Measurements from ENCODE around the gene MRNIP.
A peak's percentile ranks its signal among the peaks of the same experiment; 100 is the strongest.

The MRNIP gene

DNA sequence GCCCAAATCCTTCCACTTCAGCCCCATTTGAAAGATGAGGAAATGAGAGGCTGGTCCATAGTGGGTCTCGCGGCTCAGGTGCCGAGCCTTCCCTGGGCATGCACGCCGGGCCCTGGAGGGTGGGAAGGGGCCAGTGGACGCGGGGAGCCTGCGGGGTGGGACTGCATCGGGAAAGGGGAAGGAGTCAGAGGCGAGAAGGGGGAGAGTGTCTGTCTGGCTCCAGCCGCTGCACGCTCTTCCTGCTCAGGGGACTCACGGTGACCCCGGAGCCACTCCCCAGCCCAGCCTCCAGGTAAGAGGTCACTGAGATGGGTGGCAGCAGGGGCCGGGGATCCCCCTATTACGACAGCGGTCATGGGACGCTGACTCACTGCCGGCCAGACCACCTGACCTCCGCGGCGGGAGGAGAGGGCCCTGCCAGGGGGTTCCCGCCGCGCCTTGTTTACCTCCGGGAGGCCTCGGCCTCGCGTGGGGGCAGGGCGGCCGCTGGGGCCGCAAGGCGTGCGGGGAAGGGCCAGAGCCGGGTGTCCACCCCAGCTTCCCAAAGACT, 39.8 kb downstream of the MRNIP start:
- H3K9me3 ChIP-seq (ENCODE audit: insufficient read depth, low read length) = no peaks in the 10 kb centered on the region
- no peaks in the 10 kb centered on the region for H3K27me3 ChIP-seq (ENCODE audit: low read length)
- H4K20me1 ChIP-seq (ENCODE audit: low read depth, low read length) = peaks cover 6% of the 10 kb centered on the region
- peak overlapping the region; percentile 23 for H2AFZ ChIP-seq (ENCODE audit: low read depth, low read length, severe bottlenecking)
- H3K36me3 ChIP-seq (ENCODE audit: low read length) = no peaks in the 10 kb centered on the region
- peak overlapping the region; percentile 56 for H3K9ac ChIP-seq (ENCODE audit: low read length)
- peaks cover 11% of the 10 kb centered on the region; the same call in 1 of the 2 replicates for H3F3A ChIP-seq (ENCODE audit: insufficient read depth)
- peak overlapping the region; percentile 76 for H3K4me2 ChIP-seq (ENCODE audit: low read depth, low read length, poor library complexity, severe bottlenecking)
- peak overlapping the region; percentile 44 for H3K4me3 ChIP-seq (ENCODE audit: insufficient read depth, low read length, poor library complexity, severe bottlenecking)
- peaks cover 12% of the 10 kb centered on the region for H3K79me2 ChIP-seq (ENCODE audit: insufficient read depth, low read length)
- no peaks in the 10 kb centered on the region for H3K9me2 ChIP-seq (replicated peaks; ENCODE audit: insufficient read depth, low read length)
- TF ChIP-seq EZH2phosphoT487 (conservative IDR thresholded peaks at IDR 0.05; ENCODE audit: low read length) = no peak
- TF ChIP-seq, protein P1, sequence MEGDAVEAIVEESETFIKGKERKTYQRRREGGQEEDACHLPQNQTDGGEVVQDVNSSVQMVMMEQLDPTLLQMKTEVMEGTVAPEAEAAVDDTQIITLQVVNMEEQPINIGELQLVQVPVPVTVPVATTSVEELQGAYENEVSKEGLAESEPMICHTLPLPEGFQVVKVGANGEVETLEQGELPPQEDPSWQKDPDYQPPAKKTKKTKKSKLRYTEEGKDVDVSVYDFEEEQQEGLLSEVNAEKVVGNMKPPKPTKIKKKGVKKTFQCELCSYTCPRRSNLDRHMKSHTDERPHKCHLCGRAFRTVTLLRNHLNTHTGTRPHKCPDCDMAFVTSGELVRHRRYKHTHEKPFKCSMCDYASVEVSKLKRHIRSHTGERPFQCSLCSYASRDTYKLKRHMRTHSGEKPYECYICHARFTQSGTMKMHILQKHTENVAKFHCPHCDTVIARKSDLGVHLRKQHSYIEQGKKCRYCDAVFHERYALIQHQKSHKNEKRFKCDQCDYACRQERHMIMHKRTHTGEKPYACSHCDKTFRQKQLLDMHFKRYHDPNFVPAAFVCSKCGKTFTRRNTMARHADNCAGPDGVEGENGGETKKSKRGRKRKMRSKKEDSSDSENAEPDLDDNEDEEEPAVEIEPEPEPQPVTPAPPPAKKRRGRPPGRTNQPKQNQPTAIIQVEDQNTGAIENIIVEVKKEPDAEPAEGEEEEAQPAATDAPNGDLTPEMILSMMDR (IDR thresholded peaks at IDR 0.05; ENCODE audit: insufficient read depth, low read length, poor library complexity, severe bottlenecking) = no peak
- peak overlapping the region; percentile 68 for H3K27ac ChIP-seq (ENCODE audit: low read depth, low read length)

DNA sequence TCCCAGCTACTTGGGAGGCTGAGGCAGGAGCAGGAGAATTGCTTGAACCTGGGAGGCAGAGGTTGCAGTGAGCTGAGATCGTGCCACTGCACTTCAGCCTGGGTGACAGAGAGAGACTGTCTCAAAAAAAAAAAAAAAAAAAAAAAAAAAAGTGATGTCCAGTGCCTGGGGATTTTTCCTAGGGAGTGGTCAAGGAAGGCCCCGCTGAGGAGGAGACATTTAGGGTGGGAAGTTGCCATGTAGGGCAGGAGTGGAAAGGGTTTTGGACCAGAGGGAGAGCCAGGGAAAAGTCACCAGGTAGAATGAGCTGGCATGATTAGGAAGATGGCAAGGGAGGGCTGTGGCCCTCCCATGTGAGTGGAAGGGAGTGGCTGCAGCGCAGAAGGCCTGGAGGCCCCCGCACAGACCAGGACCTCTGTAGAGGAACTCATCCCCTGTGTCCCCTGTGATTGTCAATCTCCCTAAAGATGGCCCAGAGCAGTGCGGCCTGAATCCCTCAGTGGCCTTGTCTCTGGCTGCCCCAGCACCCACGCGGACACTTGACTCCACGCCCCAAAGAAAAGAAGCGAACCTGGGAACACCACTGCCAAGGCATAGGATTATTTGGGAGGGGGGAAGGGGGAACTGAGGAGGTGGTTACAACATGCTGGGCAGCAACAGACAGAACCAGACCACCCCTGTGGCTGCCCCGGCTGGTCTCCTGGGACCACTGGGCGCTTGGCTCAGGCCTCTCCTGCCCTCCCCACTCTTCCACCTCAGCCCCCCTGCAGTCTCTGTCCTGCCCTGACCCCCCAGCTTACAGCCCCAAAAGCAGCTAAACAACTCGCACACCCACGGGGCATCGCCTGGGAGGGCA, 40.5 kb downstream of the MRNIP start:
- Histone ChIP-seq H3K79me2 (ENCODE audit: insufficient read depth, low read length) (peaks cover 12% of the 10 kb centered on the region), H3K27ac (ENCODE audit: low read depth, low read length) (peak overlapping the region; percentile 57), H3K9ac (ENCODE audit: low read length) (peak overlapping the region; percentile 56), H3K27me3 (ENCODE audit: low read length) (no peaks in the 10 kb centered on the region), H3K9me2 (replicated peaks; ENCODE audit: insufficient read depth, low read length) (no peaks in the 10 kb centered on the region), H3K36me3 (ENCODE audit: low read length) (no peaks in the 10 kb centered on the region), H3F3A (ENCODE audit: insufficient read depth) (peaks cover 15% of the 10 kb centered on the region; the same call in 1 of the 2 replicates), H3K9me3 (ENCODE audit: insufficient read depth, low read length) (no peaks in the 10 kb centered on the region), H3K4me2 (ENCODE audit: low read depth, low read length, poor library complexity, severe bottlenecking) (peak overlapping the region; percentile 76), H3K4me3 (ENCODE audit: insufficient read depth, low read length, poor library complexity, severe bottlenecking) (peak overlapping the region; percentile 44), H2AFZ (ENCODE audit: low read depth, low read length, severe bottlenecking) (peak overlapping the region; percentile 23), H4K20me1 (ENCODE audit: low read depth, low read length) (peaks cover 6% of the 10 kb centered on the region)
- TF ChIP-seq, protein P1 (IDR thresholded peaks at IDR 0.05; ENCODE audit: insufficient read depth, low read length, poor library complexity, severe bottlenecking) = no peak
- no peak for TF ChIP-seq EZH2phosphoT487 (conservative IDR thresholded peaks at IDR 0.05; ENCODE audit: low read length)

- H4K20me1 ChIP-seq (ENCODE audit: low read depth, low read length) = peaks cover 6% of the 10 kb centered on the region
- no peak overlapping the region for H3K9ac ChIP-seq (ENCODE audit: low read length)
- peaks cover 7% of the 10 kb centered on the region for H3K79me2 ChIP-seq (ENCODE audit: insufficient read depth, low read length)
- H3K4me3 ChIP-seq (ENCODE audit: insufficient read depth, low read length, poor library complexity, severe bottlenecking) = no peak overlapping the region
- no peak overlapping the region for H3K4me2 ChIP-seq (ENCODE audit: low read depth, low read length, poor library complexity, severe bottlenecking)
- H3K9me3 ChIP-seq (ENCODE audit: insufficient read depth, low read length) = no peaks in the 10 kb centered on the region
- no peak overlapping the region for H2AFZ ChIP-seq (ENCODE audit: low read depth, low read length, severe bottlenecking)
- H3K27me3 ChIP-seq (ENCODE audit: low read length) = no peaks in the 10 kb centered on the region
- peaks cover 15% of the 10 kb centered on the region; the same call in 1 of the 2 replicates for H3F3A ChIP-seq (ENCODE audit: insufficient read depth)
- no peak for TF ChIP-seq EZH2phosphoT487 (conservative IDR thresholded peaks at IDR 0.05; ENCODE audit: low read length)
- TF ChIP-seq, protein P1 (IDR thresholded peaks at IDR 0.05; ENCODE audit: insufficient read depth, low read length, poor library complexity, severe bottlenecking) = no peak
- no peaks in the 10 kb centered on the region for H3K9me2 ChIP-seq (replicated peaks; ENCODE audit: insufficient read depth, low read length)
- H3K27ac ChIP-seq (ENCODE audit: low read depth, low read length) = no peak overlapping the region
- H3K36me3 ChIP-seq (ENCODE audit: low read length) = no peaks in the 10 kb centered on the region
Observed at GRCh38 chr5:179817470-179817840, 41.2 kb downstream of the MRNIP start.

Data from SU-DHL-6 (cell line).